ENCODE measurements around the gene FAM111A. TPM values are rescaled to one million over a fixed set of nuclear protein-coding genes. Genes with fewer than 3 reads are reported as not detected.

FAM111A gene
- total and polyA plus RNA-seq, 10 of the 15 experiments (the other 5 are each of a cell fraction or from before 2014, with no cell fraction given): 26.6 to 95.0 (median 67.5) TPM

- H3K4me3 ChIP-seq: no peak overlapping the region
- peak overlapping the region; percentile 80 for H3K27ac ChIP-seq (ENCODE audit: control insufficient read depth, insufficient read depth)
- no peak overlapping the region for H2AFZ ChIP-seq (ENCODE audit: control insufficient read depth, low read depth, low read length)
- ChIA-PET SMC1A (ENCODE audit: uncharacterized antibody, unreplicated experiment) (interaction anchor here (0.8 to 8.5 kb wide), 12 partner anchors 10 to 224 kb away, joined by 3 to 155 read pairs (median 4); partner anchors contain the start of genes DTX4 and MPEG1), CTCF (interaction anchor here (1.2 to 33.5 kb wide), 9 partner anchors 10 to 228 kb away, joined by 3 to 1180 read pairs (median 6); partner anchors contain the start of genes DTX4 and MPEG1), POLR2A (interaction anchor here (1.1 to 2.8 kb wide), 7 partner anchors 10 to 30 kb away, joined by 3 to 19 read pairs (median 5); partner anchors contain the start of genes DTX4 and MPEG1), RAD21 (ENCODE audit: unreplicated experiment) (interaction anchor here (0.8 to 10.8 kb wide), 7 partner anchors 11 to 27 kb away, joined by 3 to 183 read pairs (median 5); partner anchors contain the start of genes DTX4 and MPEG1)
- H3K9me3 ChIP-seq (replicated peaks; ENCODE audit: control insufficient read depth, insufficient read depth, low read length): no peaks in the 10 kb centered on the region; the same call in 2 of the 3 replicates
- H3K9ac ChIP-seq (ENCODE audit: control insufficient read depth, insufficient read depth, low read length): no peak overlapping the region
- in situ Hi-C loops (cut with MboI) (no loop called here), intact Hi-C loops (cut with micrococcal nuclease; ENCODE audit: unreplicated experiment) (loop anchor here (2.0 kb wide), 1 partner anchor 229 kb away; no protein-coding TSS in a partner anchor)
- no peaks in the 10 kb centered on the region for H3K27me3 ChIP-seq (replicated peaks in 1 of 2; ENCODE audit: control insufficient read depth in 2 of 2, insufficient read depth in 2 of 2, low read length in 1 of 2)
- no peaks in the 10 kb centered on the region; the same call in 1 of the 2 replicates for H3K79me2 ChIP-seq (ENCODE audit: control insufficient read depth, insufficient read depth, low read length)
- H3K4me2 ChIP-seq (ENCODE audit: control insufficient read depth, insufficient read depth): no peak overlapping the region
- H3K36me3 ChIP-seq (ENCODE audit: control insufficient read depth in 2 of 2, insufficient read depth in 2 of 2, low read length in 1 of 2): peaks cover 18 to 30% of the 10 kb centered on the region in 2 experiments; a peak in 3 of 4 replicates
- DNase-seq (ENCODE audit: low read depth, low spot score) (no peak), ATAC-seq (peak; percentile 7; the same call in 1 of the 3 replicates), FAIRE-seq (no peak)
- H3K4me1 ChIP-seq (ENCODE audit: control insufficient read depth, insufficient read depth, low read length): peaks cover 38% of the 10 kb centered on the region
- H4K20me1 ChIP-seq (ENCODE audit: control insufficient read depth, insufficient read depth): no peaks in the 10 kb centered on the region
- 97% methylated on average over 3 of the region's 3 CpGs for WGBS (ENCODE audit: insufficient coverage, insufficient replicate concordance, low lambda C conversion rate, missing lambda C conversion rate)
- BruUV-seq (replicated peaks): no TSS peak
- TF ChIP-seq ZNF24 (IDR thresholded peaks at IDR 0.05) (no peak), ZZZ3 (IDR thresholded peaks at IDR 0.05; ENCODE audit: control insufficient read depth, insufficient read length, low read depth) (no peak), EED (IDR thresholded peaks at IDR 0.05; ENCODE audit: low read depth) (no peak), POLR2AphosphoS5 (IDR thresholded peaks at IDR 0.05; ENCODE audit: low read length) (peak; percentile 43; the same call in 1 of the 2 replicates), SUPT20H (IDR thresholded peaks at IDR 0.05; ENCODE audit: borderline replicate concordance, control insufficient read depth, low read depth, low read length) (no peak), HDGF (IDR thresholded peaks at IDR 0.05) (no peak), ZNF592 (IDR thresholded peaks at IDR 0.05) (0 out of 2 replicates have a peak, but pooled peaks have one; percentile 6), IKZF2 (IDR thresholded peaks at IDR 0.05) (no peak), ZNF207 (IDR thresholded peaks at IDR 0.05; ENCODE audit: borderline replicate concordance) (no peak), RELA (IDR thresholded peaks at IDR 0.05; ENCODE audit: borderline replicate concordance, partially characterized antibody) (no peak), TARDBP (IDR thresholded peaks at IDR 0.05; ENCODE audit: borderline replicate concordance) (no peak), MTA2 (IDR thresholded peaks at IDR 0.05; ENCODE audit: low read depth) (no peak), ZNF274 (IDR thresholded peaks at IDR 0.05; ENCODE audit: insufficient read depth, insufficient read length) (no peak)
- TF ChIP-seq, protein P1, sequence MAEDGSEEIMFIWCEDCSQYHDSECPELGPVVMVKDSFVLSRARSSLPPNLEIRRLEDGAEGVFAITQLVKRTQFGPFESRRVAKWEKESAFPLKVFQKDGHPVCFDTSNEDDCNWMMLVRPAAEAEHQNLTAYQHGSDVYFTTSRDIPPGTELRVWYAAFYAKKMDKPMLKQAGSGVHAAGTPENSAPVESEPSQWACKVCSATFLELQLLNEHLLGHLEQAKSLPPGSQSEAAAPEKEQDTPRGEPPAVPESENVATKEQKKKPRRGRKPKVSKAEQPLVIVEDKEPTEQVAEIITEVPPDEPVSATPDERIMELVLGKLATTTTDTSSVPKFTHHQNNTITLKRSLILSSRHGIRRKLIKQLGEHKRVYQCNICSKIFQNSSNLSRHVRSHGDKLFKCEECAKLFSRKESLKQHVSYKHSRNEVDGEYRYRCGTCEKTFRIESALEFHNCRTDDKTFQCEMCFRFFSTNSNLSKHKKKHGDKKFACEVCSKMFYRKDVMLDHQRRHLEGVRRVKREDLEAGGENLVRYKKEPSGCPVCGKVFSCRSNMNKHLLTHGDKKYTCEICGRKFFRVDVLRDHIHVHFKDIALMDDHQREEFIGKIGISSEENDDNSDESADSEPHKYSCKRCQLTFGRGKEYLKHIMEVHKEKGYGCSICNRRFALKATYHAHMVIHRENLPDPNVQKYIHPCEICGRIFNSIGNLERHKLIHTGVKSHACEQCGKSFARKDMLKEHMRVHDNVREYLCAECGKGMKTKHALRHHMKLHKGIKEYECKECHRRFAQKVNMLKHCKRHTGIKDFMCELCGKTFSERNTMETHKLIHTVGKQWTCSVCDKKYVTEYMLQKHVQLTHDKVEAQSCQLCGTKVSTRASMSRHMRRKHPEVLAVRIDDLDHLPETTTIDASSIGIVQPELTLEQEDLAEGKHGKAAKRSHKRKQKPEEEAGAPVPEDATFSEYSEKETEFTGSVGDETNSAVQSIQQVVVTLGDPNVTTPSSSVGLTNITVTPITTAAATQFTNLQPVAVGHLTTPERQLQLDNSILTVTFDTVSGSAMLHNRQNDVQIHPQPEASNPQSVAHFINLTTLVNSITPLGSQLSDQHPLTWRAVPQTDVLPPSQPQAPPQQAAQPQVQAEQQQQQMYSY (CRISPR knock-in tag; IDR thresholded peaks at IDR 0.05): no peak
- TF ChIP-seq, protein P2, sequence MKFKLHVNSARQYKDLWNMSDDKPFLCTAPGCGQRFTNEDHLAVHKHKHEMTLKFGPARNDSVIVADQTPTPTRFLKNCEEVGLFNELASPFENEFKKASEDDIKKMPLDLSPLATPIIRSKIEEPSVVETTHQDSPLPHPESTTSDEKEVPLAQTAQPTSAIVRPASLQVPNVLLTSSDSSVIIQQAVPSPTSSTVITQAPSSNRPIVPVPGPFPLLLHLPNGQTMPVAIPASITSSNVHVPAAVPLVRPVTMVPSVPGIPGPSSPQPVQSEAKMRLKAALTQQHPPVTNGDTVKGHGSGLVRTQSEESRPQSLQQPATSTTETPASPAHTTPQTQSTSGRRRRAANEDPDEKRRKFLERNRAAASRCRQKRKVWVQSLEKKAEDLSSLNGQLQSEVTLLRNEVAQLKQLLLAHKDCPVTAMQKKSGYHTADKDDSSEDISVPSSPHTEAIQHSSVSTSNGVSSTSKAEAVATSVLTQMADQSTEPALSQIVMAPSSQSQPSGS (IDR thresholded peaks at IDR 0.05; ENCODE audit: low read length): no peak
These were observed 58.7 kb downstream of the FAM111A start for GRCh38 chr11:59201353-59201752.

Measured in GM12878 (cell line).